Neural cell (in vitro differentiated cells): Measurements from ENCODE around the gene PARVA. TPM values are rescaled to one million over a fixed set of nuclear protein-coding genes. Genes with fewer than 3 reads are reported as not detected.

Experiments
- H2AFZ ChIP-seq: fragments of 200-600, 300-800 bp; sonication (generic), shearing (Covaris generic); 2 replicates; pipeline ENCODE4 v1.6.0; 2014; ENCODE audit warnings: low read depth, mild to moderate bottlenecking, antibody characterized with exemption, low read length, moderate library complexity
- H3F3A ChIP-seq: fragments of 200-600 bp; shearing (Covaris generic); 2 replicates; pipeline ENCODE4 v1.6.1; 2016; ENCODE audit warnings: mild to moderate bottlenecking, moderate library complexity, mixed read lengths, antibody characterized with exemption, low read length; ENCODE audit not compliant: insufficient read depth, poor library complexity, severe bottlenecking
- H3K27ac ChIP-seq: fragments of 200-600, 300-800 bp; sonication (generic), shearing (Covaris generic); 2 replicates; pipeline ENCODE4 v1.5.1; 2014; ENCODE audit warnings: mild to moderate bottlenecking, low read length, moderate library complexity
- H3K27me3 ChIP-seq: fragments of 300-800, 200-600 bp; sonication (generic), shearing (Covaris generic); 2 replicates; pipeline ENCODE4 v1.6.0; 2014; ENCODE audit warnings: mild to moderate bottlenecking, low read depth, low read length, moderate library complexity; ENCODE audit not compliant: insufficient read depth
- H3K36me3 ChIP-seq: fragments of 300-800, 200-600 bp; sonication (generic), shearing (Covaris generic); 2 replicates; pipeline ENCODE4 v1.5.1; 2014; ENCODE audit warnings: mild to moderate bottlenecking, antibody characterized with exemption, low read length, moderate library complexity; ENCODE audit not compliant: insufficient read depth
- H3K4me2 ChIP-seq: fragments of 300-800, 200-600 bp; sonication (generic), shearing (Covaris generic); 2 replicates; pipeline ENCODE4 v1.6.0; 2014; ENCODE audit warnings: mild to moderate bottlenecking, low read length
- H3K4me3 ChIP-seq: fragments of 300-800, 200-600 bp; sonication (generic), shearing (Covaris generic); 2 replicates; pipeline ENCODE4 v1.5.1; 2014; ENCODE audit warnings: mild to moderate bottlenecking, low read length, moderate library complexity
- H3K79me2 ChIP-seq: fragments of 200-600 bp; shearing (Covaris generic); replicated peaks from 2 replicates; pipeline ENCODE4 v1.6.0; 2014; ENCODE audit warnings: mild to moderate bottlenecking, low read length, moderate library complexity; ENCODE audit not compliant: insufficient read depth
- H3K9ac ChIP-seq: fragments of 300-800, 200-600 bp; sonication (generic), shearing (Covaris generic); 2 replicates; pipeline ENCODE4 v1.6.1; 2016; ENCODE audit warnings: mild to moderate bottlenecking, low read length, mixed read lengths
- H3K9me2 ChIP-seq: fragments of 200-600 bp; shearing (Covaris generic); 2 replicates; pipeline ENCODE4 v1.6.1; 2016; ENCODE audit warnings: mild to moderate bottlenecking, low read length, mixed read lengths; ENCODE audit not compliant: insufficient read depth
- H3K9me3 ChIP-seq: fragments of 200-600, 300-800 bp; sonication (generic), shearing (Covaris generic); 2 replicates; pipeline ENCODE4 v1.6.1; 2016; ENCODE audit warnings: mild to moderate bottlenecking, mixed run types, low read length, moderate library complexity, mixed read lengths
- H4K20me1 ChIP-seq: fragments of 200-600 bp; shearing (Covaris generic); 2 replicates; pipeline ENCODE4 v1.6.1; 2016; ENCODE audit warnings: mild to moderate bottlenecking, mixed run types; ENCODE audit not compliant: insufficient read depth
- CTCF ChIP-seq: fragments of 450-650 bp; IDR thresholded peaks from 2 replicates; pipeline ENCODE4 v1.5.1; 2014; ENCODE audit warnings: antibody characterized with exemption, mild to moderate bottlenecking, moderate library complexity; ENCODE audit not compliant: poor library complexity, severe bottlenecking
- EP300 ChIP-seq: fragments of 450-650 bp; conservative IDR thresholded peaks from 2 replicates; pipeline ENCODE4 v1.6.1; 2014; ENCODE audit warnings: antibody characterized with exemption, mild to moderate bottlenecking, moderate library complexity; ENCODE audit not compliant: poor library complexity, severe bottlenecking
- EZH2 ChIP-seq: fragments of 200-600, 300-800 bp; shearing (Covaris generic), sonication (generic); IDR thresholded peaks from 2 replicates; pipeline ENCODE4 v1.6.1; 2014; ENCODE audit warnings: antibody characterized with exemption, low read length, borderline replicate concordance, mild to moderate bottlenecking; ENCODE audit not compliant: insufficient read depth, poor library complexity, severe bottlenecking
- MXI1 ChIP-seq: fragments of 450-650 bp; conservative IDR thresholded peaks from 2 replicates; pipeline ENCODE4 v1.6.1; 2014; ENCODE audit warnings: antibody characterized with exemption, mild to moderate bottlenecking; ENCODE audit not compliant: poor library complexity, severe bottlenecking
- POLR2AphosphoS5 ChIP-seq: IDR thresholded peaks from 2 replicates; pipeline ENCODE4 v1.6.1; 2012
- RAD21 ChIP-seq: fragments of 450-650 bp; conservative IDR thresholded peaks from 2 replicates; pipeline ENCODE4 v1.6.1; 2014; ENCODE audit warnings: antibody characterized with exemption, mild to moderate bottlenecking, moderate library complexity
- REST ChIP-seq: IDR thresholded peaks from 2 replicates; pipeline ENCODE4 v1.6.1; 2012; ENCODE audit warnings: borderline replicate concordance
- SMC3 ChIP-seq: fragments of 450-650 bp; conservative IDR thresholded peaks from 2 replicates; pipeline ENCODE4 v1.6.1; 2014; ENCODE audit warnings: antibody characterized with exemption, mild to moderate bottlenecking, moderate library complexity; ENCODE audit not compliant: poor library complexity
- TAF1 ChIP-seq: IDR thresholded peaks from 2 replicates; pipeline ENCODE4 v1.6.1; 2012; ENCODE audit warnings: low read depth
- polyA plus RNA-seq: library from polyadenylated mRNA; depleted of rRNA; stranded (reverse); fragments of >200 nt; gene quantifications from 2 replicates; pipeline ENCODE4 v1.2.3, GENCODE V29; 2014

The PARVA gene
- polyA plus RNA-seq, 1 donor from 2014 or later, result 0.94 TPM

GRCh38 chr11:12461516-12461915, 84.1 kb downstream of the PARVA start:
- Histone ChIP-seq H3K27me3 (no peaks in the 10 kb centered on the region), H3K79me2 (no peaks in the 10 kb centered on the region), H2AFZ (no peak overlapping the region), H3K9me2 (no peaks in the 10 kb centered on the region), H3K4me2 (no peak overlapping the region), H3K4me3 (no peak overlapping the region), H3K36me3 (no peaks in the 10 kb centered on the region), H3K9ac (no peak overlapping the region), H4K20me1 (no peaks in the 10 kb centered on the region), H3K27ac (no peak overlapping the region), H3K9me3 (peaks cover 3% of the 10 kb centered on the region), H3F3A (no peaks in the 10 kb centered on the region)
- TF ChIP-seq RAD21, result no peak
- no peak for TF ChIP-seq TAF1
- TF ChIP-seq MXI1, result no peak
- TF ChIP-seq CTCF, result no peak
- TF ChIP-seq REST, result no peak
- no peak for TF ChIP-seq EP300
- TF ChIP-seq POLR2AphosphoS5, result no peak

GRCh38 chr11:12464303-12464702, 86.9 kb downstream of the PARVA start:
- peaks cover 3% of the 10 kb centered on the region for H3K9me3 ChIP-seq
- no peak overlapping the region for H3K4me3 ChIP-seq
- H3K4me2 ChIP-seq, result no peak overlapping the region
- H3K36me3 ChIP-seq, result no peaks in the 10 kb centered on the region
- no peaks in the 10 kb centered on the region for H4K20me1 ChIP-seq
- H3F3A ChIP-seq, result no peaks in the 10 kb centered on the region
- no peaks in the 10 kb centered on the region for H3K27me3 ChIP-seq
- no peak overlapping the region for H3K9ac ChIP-seq
- no peaks in the 10 kb centered on the region for H3K79me2 ChIP-seq
- H3K9me2 ChIP-seq, result no peaks in the 10 kb centered on the region
- H2AFZ ChIP-seq, result no peak overlapping the region
- TF ChIP-seq SMC3 (no peak), MXI1 (no peak)
- H3K27ac ChIP-seq, result no peak overlapping the region

- peaks cover 3% of the 10 kb centered on the region for H3K9me3 ChIP-seq
- H3K4me2 ChIP-seq, result no peak overlapping the region
- H4K20me1 ChIP-seq, result no peaks in the 10 kb centered on the region
- no peak overlapping the region for H3K4me3 ChIP-seq
- H3K9ac ChIP-seq, result no peak overlapping the region
- TF ChIP-seq RAD21 (no peak), POLR2AphosphoS5 (no peak), SMC3 (no peak), EP300 (no peak), CTCF (no peak), TAF1 (no peak), EZH2 (no peak), MXI1 (no peak), REST (no peak)
- no peaks in the 10 kb centered on the region for H3K36me3 ChIP-seq
- no peaks in the 10 kb centered on the region for H3K27me3 ChIP-seq
- no peaks in the 10 kb centered on the region for H3F3A ChIP-seq
- no peaks in the 10 kb centered on the region for H3K9me2 ChIP-seq
- no peaks in the 10 kb centered on the region for H3K79me2 ChIP-seq
- H3K27ac ChIP-seq, result no peak overlapping the region
- H2AFZ ChIP-seq, result no peak overlapping the region
Measured at GRCh38 chr11:12465332-12465731, 88.0 kb downstream of the PARVA start.
